HG03108 (cell line): ENCODE data around the gene NOXRED1.
A peak's percentile ranks its signal among the peaks of the same experiment; 100 is the strongest.
"Not testable (repeated sequence)": the region's sequence is repeated elsewhere in the genome, so short reads cannot be mapped to it uniquely, and the experiment has no call there.

Source experiments
- ATAC-seq: cut with Tn5 transposase; IDR thresholded peaks from one replicate; pipeline ENCODE4 v1.9.1; 2021; ENCODE audit warnings: moderate library complexity; ENCODE audit not compliant: unreplicated experiment

NOXRED1 gene

GRCh38 chr14:77423423-77423822 lies at the start of gene NOXRED1:
Gene NOXRED1, minus strand, starts transcription at chr14:77423523. Its CDS starts 634 bp downstream, at chr14:77422889.
- no peak for ATAC-seq

GRCh38 chr14:77470224-77470870 lies 47.0 kb upstream of the NOXRED1 start:
- no peak for ATAC-seq

- ATAC-seq = no peak
These were observed 46.2 kb upstream of the NOXRED1 start for GRCh38 chr14:77469539-77469938.

GRCh38 chr14:77469067-77469505 lies 45.8 kb upstream of the NOXRED1 start:
- ATAC-seq = no peak

- no peak for ATAC-seq
These were observed 44.5 kb upstream of the NOXRED1 start for GRCh38 chr14:77467801-77468200.

- ATAC-seq = no peak
These were observed 35.9 kb upstream of the NOXRED1 start for GRCh38 chr14:77459072-77459723.

- peak; percentile 7 for ATAC-seq
These were observed 35.1 kb upstream of the NOXRED1 start for GRCh38 chr14:77458249-77458950.

- ATAC-seq = peak; percentile 90
These were observed 34.4 kb upstream of the NOXRED1 start, which contains the start of the genes AHSA1 and VIPAS39 for GRCh38 chr14:77457522-77458248. Gene AHSA1, plus strand, starts transcription at chr14:77458093. Its CDS starts 97 bp downstream, at chr14:77458190. Gene VIPAS39, minus strand, starts transcription at chr14:77457601. Its CDS starts 3,499 bp downstream, at chr14:77454102.

- peak; percentile 8 for ATAC-seq
These were observed 33.8 kb upstream of the NOXRED1 start for GRCh38 chr14:77457115-77457521.

GRCh38 chr14:77455966-77456640 lies 32.8 kb upstream of the NOXRED1 start:
- no peak for ATAC-seq

GRCh38 chr14:77442196-77442595 lies 18.9 kb upstream of the NOXRED1 start:
- ATAC-seq = no peak

- ATAC-seq = no peak
These were observed 16.5 kb upstream of the NOXRED1 start for GRCh38 chr14:77439861-77440260.

GRCh38 chr14:77438596-77438995 lies 15.3 kb upstream of the NOXRED1 start:
- no peak for ATAC-seq

- no peak for ATAC-seq
These were observed 12.7 kb upstream of the NOXRED1 start for GRCh38 chr14:77436042-77436441.

GRCh38 chr14:77426396-77426795 lies 3.1 kb upstream of the NOXRED1 start:
- no peak for ATAC-seq

GRCh38 chr14:77424862-77425261 lies 1.5 kb upstream of the NOXRED1 start:
- no peak for ATAC-seq

- no peak for ATAC-seq
These were observed 2.1 kb downstream of the NOXRED1 start for GRCh38 chr14:77421201-77421600.

- no peak for ATAC-seq
These were observed 6.5 kb downstream of the NOXRED1 start for GRCh38 chr14:77416836-77417235.

- not testable (repeated sequence) for ATAC-seq
These were observed 7.2 kb downstream of the NOXRED1 start for GRCh38 chr14:77416098-77416497.

- ATAC-seq = not testable (repeated sequence)
These were observed 7.8 kb downstream of the NOXRED1 start for GRCh38 chr14:77415403-77416030.
